PC-3 (cell line): ENCODE results near the gene USP30. TPM values are rescaled to one million over a fixed set of nuclear protein-coding genes. Genes with fewer than 3 reads are reported as not detected.
A peak's percentile ranks its signal among the peaks of the same experiment; 100 is the strongest.

ENCODE experiments used
- ATAC-seq: fragments of 200-7000 bp; cut with Tn5 transposase; 2 replicates; pipeline ENCODE4 v1.9.1; 2020; ENCODE audit warnings: mild to moderate bottlenecking, moderate library complexity
- BruUV-seq: library from RNA; stranded (reverse); fragments of 400-500 nt; replicated peaks from 2 replicates; lab custom pipeline; 2021; lab: Mats Ljungman, UMichigan
- CTCF ChIA-PET: fragments of 300-600 bp; sonication (Branson Sonifier 250); formaldehyde crosslinking; loops from one replicate; lab custom pipeline; 2022; ENCODE audit warnings: antibody characterized with exemption; lab: Charles Lee
- POLR2A ChIA-PET: fragments of 300-600 bp; sonication (Branson Sonifier 250); formaldehyde crosslinking; loops from one replicate; lab custom pipeline; 2022; ENCODE audit warnings: antibody characterized with exemption; ENCODE audit not compliant: unreplicated experiment; lab: Charles Lee
- DNase-seq: peaks from one replicate; pipeline ENCODE4 v3.0.0-alpha.2; 2015
- H2AFZ ChIP-seq: fragments of 300-600 bp; sonication (generic); 2 replicates; pipeline ENCODE4 v1.6.0; 2016; ENCODE audit warnings: antibody characterized with exemption, low read length
- H3F3A ChIP-seq: fragments of 300-600 bp; sonication (generic); one replicate; pipeline ENCODE4 v1.6.0; 2017; ENCODE audit warnings: antibody characterized with exemption, low read length, control low read depth, mild to moderate bottlenecking; ENCODE audit not compliant: unreplicated experiment
- H3K27ac ChIP-seq: fragments of 300-600 bp; sonication (generic); 2 replicates; pipeline ENCODE4 v1.5.1; 2016; ENCODE audit warnings: mild to moderate bottlenecking, low read length
- H3K27me3 ChIP-seq: fragments of 300-600 bp; sonication (generic); 2 replicates; pipeline ENCODE4 v1.6.1; 2016; ENCODE audit warnings: low read length, mixed read lengths
- H3K36me3 ChIP-seq: fragments of 300-600 bp; sonication (generic); 2 replicates; pipeline ENCODE4 v1.6.1; 2016; ENCODE audit warnings: low read depth, mixed run types, low read length, mixed read lengths
- H3K4me1 ChIP-seq: fragments of 300-600 bp; sonication (generic); 2 replicates; pipeline ENCODE4 v1.5.1; 2016; ENCODE audit warnings: low read length; ENCODE audit not compliant: insufficient read depth
- H3K4me2 ChIP-seq: fragments of 300-600 bp; sonication (generic); 2 replicates; pipeline ENCODE4 v1.6.0; 2016; ENCODE audit warnings: low read length
- H3K4me3 ChIP-seq: fragments of 300-600 bp; sonication (generic); 2 replicates; pipeline ENCODE4 v1.5.1; 2016; ENCODE audit warnings: mild to moderate bottlenecking, low read length, mixed read lengths
- H3K79me2 ChIP-seq: fragments of 300-600 bp; sonication (generic); 2 replicates; pipeline ENCODE4 v1.6.1; 2017; ENCODE audit warnings: low read length, mixed read lengths
- H3K9ac ChIP-seq: fragments of 300-600 bp; sonication (generic); 2 replicates; pipeline ENCODE4 v1.6.0; 2016; ENCODE audit warnings: mild to moderate bottlenecking, low read length
- H3K9me2 ChIP-seq: fragments of 300-600 bp; sonication (generic); replicated peaks from 2 replicates; pipeline ENCODE4 v1.6.1; 2016; ENCODE audit warnings: mixed run types, low read length, mixed read lengths
- H3K9me3 ChIP-seq: fragments of 300-600 bp; sonication (generic); 2 replicates; pipeline ENCODE4 v1.6.1; 2016; ENCODE audit warnings: low read length, mixed read lengths
- H4K20me1 ChIP-seq: fragments of 300-600 bp; sonication (generic); 2 replicates; pipeline ENCODE4 v1.6.1; 2016; ENCODE audit warnings: low read length, mixed read lengths
- CTCF ChIP-seq: fragments of 300-600 bp; sonication (generic); conservative IDR thresholded peaks from 2 replicates; pipeline ENCODE4 v1.5.1; 2017; ENCODE audit warnings: antibody characterized with exemption, low read depth, mild to moderate bottlenecking, low read length
- EZH2 ChIP-seq: fragments of 300-600 bp; sonication (generic); IDR thresholded peaks from one replicate; pipeline ENCODE4 v1.6.1; 2017; ENCODE audit warnings: antibody characterized with exemption, mild to moderate bottlenecking, low read length; ENCODE audit not compliant: unreplicated experiment
- EZH2phosphoT487 ChIP-seq: fragments of 300-600 bp; sonication (generic); IDR thresholded peaks from 2 replicates; pipeline ENCODE4 v1.6.1; 2018; ENCODE audit warnings: mild to moderate bottlenecking, antibody characterized with exemption, low read length, borderline replicate concordance
- intact Hi-C: fragments of 100-400 bp; cut with micrococcal nuclease; formaldehyde crosslinking; loops from 2 replicates; pipeline ENCODE4 v1.9.0; 2023
- total RNA-seq: library from RNA; depleted of rRNA; stranded (reverse); fragments of >200 nt; gene quantifications from 2 replicates; pipeline ENCODE4 v1.2.3, GENCODE V29; 2014

USP30 gene
- total RNA-seq, 1 experiment from 2014 or later, result 13.6 TPM

DNA sequence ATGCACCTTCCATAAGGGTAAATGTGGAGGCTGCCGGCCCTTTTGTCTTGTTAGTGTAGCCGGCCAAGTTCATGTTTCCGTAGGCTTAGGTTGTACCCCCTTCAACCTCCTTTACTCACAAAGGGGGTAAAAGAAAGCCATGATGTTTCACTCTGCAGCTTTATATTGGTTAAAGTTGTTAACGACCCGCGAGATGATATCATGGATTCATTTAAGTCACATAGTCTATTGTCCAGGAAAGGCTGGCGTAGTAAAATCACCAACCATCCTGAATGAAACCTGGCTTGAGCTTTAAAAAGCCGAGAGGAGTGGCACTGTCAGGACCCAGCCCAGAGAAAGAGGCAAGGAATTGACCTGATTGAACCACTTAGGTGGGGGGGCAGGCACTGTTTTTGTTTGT is 46.3 kb downstream of the USP30 start:
- DNase-seq, result no peak
- peak; percentile 4; the same call in 1 of the 2 replicates for ATAC-seq
- CTCF ChIA-PET, result interaction anchor here (0.5 to 1.5 kb wide), 2 partner anchors 13 to 429 kb away, joined by 4 to 5 read pairs; no protein-coding TSS in a partner anchor

GRCh38 chr12:109099431-109100020 is 47.1 kb downstream of the USP30 start:
- ChIA-PET CTCF (interaction anchor here (1.5 kb wide), 1 partner anchor 12 kb away, joined by 4 read pairs; no protein-coding TSS in a partner anchor), POLR2A (no interaction called here)
- no peaks in the 10 kb centered on the region for H3K27me3 ChIP-seq
- peaks cover 34% of the 10 kb centered on the region for H3K36me3 ChIP-seq
- H3K9ac ChIP-seq, result no peak overlapping the region; the same call in 1 of the 2 replicates
- peaks cover 7% of the 10 kb centered on the region; the same call in 1 of the 2 replicates for H3K4me1 ChIP-seq
- no peaks in the 10 kb centered on the region for H3K9me2 ChIP-seq
- H3K9me3 ChIP-seq, result no peaks in the 10 kb centered on the region
- no peak overlapping the region for H2AFZ ChIP-seq
- H3K79me2 ChIP-seq, result peaks cover 28% of the 10 kb centered on the region
- TF ChIP-seq EZH2, result no peak
- no peak for TF ChIP-seq CTCF
- TF ChIP-seq EZH2phosphoT487, result no peak
- intact Hi-C loops, result loop anchor here (10.0 kb wide), 1 partner anchor 365 kb away; the partner anchor contains the start of gene CORO1C
- DNase-seq, result no peak
- H3K4me2 ChIP-seq, result peak overlapping the region; percentile 95
- peaks cover 22% of the 10 kb centered on the region for H4K20me1 ChIP-seq
- no TSS peak for BruUV-seq
- ATAC-seq, result no peak
- H3K4me3 ChIP-seq, result peak overlapping the region; percentile 83
- no peak overlapping the region for H3K27ac ChIP-seq
- no peaks in the 10 kb centered on the region for H3F3A ChIP-seq

More for the DNA sequence above, 46.3 kb downstream of the USP30 start:
- 0 out of 2 replicates have a peak overlapping the region, but pooled peaks have one; percentile 46 for H3K27ac ChIP-seq
- H3K9me2 ChIP-seq, result no peaks in the 10 kb centered on the region
- no peaks in the 10 kb centered on the region for H3K9me3 ChIP-seq
- intact Hi-C loops, result loop anchor here (1.0 to 10.0 kb wide), 3 partner anchors 94 to 583 kb away; partner anchors contain the start of genes CORO1C and FICD
- no peaks in the 10 kb centered on the region for H3F3A ChIP-seq
- POLR2A ChIA-PET, result interaction anchor here (0.5 kb wide), 1 partner anchor 53 kb away, joined by 4 read pairs; no protein-coding TSS in a partner anchor
- peaks cover 28% of the 10 kb centered on the region for H3K79me2 ChIP-seq
- peak overlapping the region; percentile 83 for H3K4me3 ChIP-seq
- peaks cover 22% of the 10 kb centered on the region for H4K20me1 ChIP-seq
- peak overlapping the region; percentile 82 for H2AFZ ChIP-seq
- no TSS peak for BruUV-seq
- peak overlapping the region; percentile 96 for H3K9ac ChIP-seq
- no peaks in the 10 kb centered on the region for H3K27me3 ChIP-seq
- TF ChIP-seq EZH2, result no peak
- no peak for TF ChIP-seq EZH2phosphoT487
- no peak for TF ChIP-seq CTCF
- H3K4me1 ChIP-seq, result peaks cover 8% of the 10 kb centered on the region
- H3K4me2 ChIP-seq, result peak overlapping the region; percentile 95
- H3K36me3 ChIP-seq, result peaks cover 28% of the 10 kb centered on the region
